GM10266 (cell line): ENCODE measurements around the gene TRPV3.

Source experiments
- DNase-seq: peaks from one replicate; pipeline ENCODE4 v3.0.0; 2012; ENCODE audit errors: extremely low spot score
- CTCF ChIP-seq: IDR thresholded peaks from 2 replicates; pipeline ENCODE4 v1.5.1; 2012; ENCODE audit warnings: mild to moderate bottlenecking, low read depth; ENCODE audit not compliant: control insufficient read depth, insufficient read depth; ENCODE audit errors: missing control alignments

The TRPV3 gene

GRCh38 chr17:3553419-3554401, 3.9 kb downstream of the TRPV3 start:
- no peak for DNase-seq
- no peak for TF ChIP-seq CTCF

- TF ChIP-seq CTCF: no peak
- DNase-seq: no peak
Measured at GRCh38 chr17:3552916-3553315, 4.7 kb downstream of the TRPV3 start.

- DNase-seq: no peak
- TF ChIP-seq CTCF: no peak
Measured at GRCh38 chr17:3551189-3551588, 6.4 kb downstream of the TRPV3 start.

- DNase-seq: no peak
- TF ChIP-seq CTCF: no peak
Measured at GRCh38 chr17:3549610-3550162, 7.9 kb downstream of the TRPV3 start.

- no peak for TF ChIP-seq CTCF
- no peak for DNase-seq
Measured at GRCh38 chr17:3547628-3548027, 10.0 kb downstream of the TRPV3 start.

GRCh38 chr17:3546997-3547396, 10.6 kb downstream of the TRPV3 start:
- DNase-seq: no peak
- TF ChIP-seq CTCF: no peak

- TF ChIP-seq CTCF: no peak
- DNase-seq: no peak
Measured at GRCh38 chr17:3546521-3546920, 11.1 kb downstream of the TRPV3 start.
